Suprapubic skin (tissue), 3 donors: ENCODE results near the gene MS4A6A.

Source experiments
- CTCF ChIP-seq, 2 donors: fragments of 200-600 bp in 1 of 2; fragments of 450-650 bp in 1 of 2; sonication (generic) in 1 of 2; IDR thresholded peaks; one replicate each; pipeline ENCODE4 v1.5.1; 2016 to 2019; ENCODE audit warnings: antibody characterized with exemption in 2 of 2, mild to moderate bottlenecking in 1 of 2, moderate library complexity in 1 of 2
- EP300 ChIP-seq: sonication (generic); formaldehyde crosslinking; IDR thresholded peaks from one replicate; pipeline ENCODE4 v1.6.1; 2017; ENCODE audit warnings: antibody characterized with exemption
- POLR2A ChIP-seq, 2 donors: fragments of 450-650 bp; IDR thresholded peaks; one replicate each; pipeline ENCODE4 v1.6.1; 2017; ENCODE audit warnings: antibody characterized with exemption in 2 of 2, mild to moderate bottlenecking in 2 of 2, moderate library complexity in 2 of 2

DNA sequence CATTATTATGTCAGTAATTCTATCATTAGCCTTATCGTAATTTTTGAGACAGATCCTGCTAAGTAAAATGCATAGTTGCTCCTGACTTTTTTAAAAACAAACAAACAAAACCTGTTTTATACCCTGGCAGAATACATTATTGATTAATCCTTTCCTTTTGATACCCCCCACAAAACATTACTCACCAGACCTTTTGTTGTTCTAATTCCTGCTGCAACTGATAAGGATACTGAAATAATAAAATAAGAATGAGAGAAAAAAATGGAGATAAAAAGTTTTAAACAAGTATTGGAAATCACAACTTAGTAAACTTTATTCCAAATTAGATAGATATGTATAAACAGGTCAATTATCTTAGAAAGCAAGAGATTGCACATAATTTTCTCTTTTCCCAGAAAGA, 31.5 kb upstream of the MS4A6A start:
- no peak for TF ChIP-seq CTCF (IDR thresholded peaks at IDR 0.05)
- no peak for TF ChIP-seq EP300
- no peak for TF ChIP-seq POLR2A (IDR thresholded peaks at IDR 0.05)
